WI38 (cell line): ENCODE measurements around the gene STIP1.

Experiments
- H3K4me3 ChIP-seq: 2 replicates; pipeline ENCODE4 v1.5.1; 2011; ENCODE audit warnings: low read depth, mild to moderate bottlenecking, control low read depth, low read length
- TF ChIP-seq, protein P1 (sequence below): IDR thresholded peaks from 2 replicates; pipeline ENCODE4 v1.5.1; 2012; ENCODE audit warnings: low read depth, mild to moderate bottlenecking, control low read depth, low read length

STIP1 gene

DNA sequence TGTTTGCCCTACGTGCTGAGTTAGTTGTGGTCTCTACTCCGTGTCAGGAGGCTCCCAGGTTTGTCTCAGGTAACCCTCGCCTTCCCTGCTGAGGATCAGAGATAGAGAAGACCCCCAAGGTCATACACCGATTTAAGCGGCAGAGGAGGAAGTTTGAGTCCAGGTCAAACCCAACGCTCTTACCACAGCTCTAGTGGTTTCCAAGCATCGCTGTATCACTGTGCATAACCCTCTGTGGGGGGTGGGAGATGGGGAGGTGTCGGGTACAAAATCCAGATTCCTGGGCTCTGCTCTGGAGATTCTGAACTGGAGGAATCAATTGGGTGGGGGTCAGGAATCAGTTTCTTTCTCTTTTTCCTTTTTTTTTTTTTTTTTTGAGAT is 45.0 kb downstream of the STIP1 start:
- peak overlapping the region; percentile 71 for H3K4me3 ChIP-seq
- TF ChIP-seq, protein P1, sequence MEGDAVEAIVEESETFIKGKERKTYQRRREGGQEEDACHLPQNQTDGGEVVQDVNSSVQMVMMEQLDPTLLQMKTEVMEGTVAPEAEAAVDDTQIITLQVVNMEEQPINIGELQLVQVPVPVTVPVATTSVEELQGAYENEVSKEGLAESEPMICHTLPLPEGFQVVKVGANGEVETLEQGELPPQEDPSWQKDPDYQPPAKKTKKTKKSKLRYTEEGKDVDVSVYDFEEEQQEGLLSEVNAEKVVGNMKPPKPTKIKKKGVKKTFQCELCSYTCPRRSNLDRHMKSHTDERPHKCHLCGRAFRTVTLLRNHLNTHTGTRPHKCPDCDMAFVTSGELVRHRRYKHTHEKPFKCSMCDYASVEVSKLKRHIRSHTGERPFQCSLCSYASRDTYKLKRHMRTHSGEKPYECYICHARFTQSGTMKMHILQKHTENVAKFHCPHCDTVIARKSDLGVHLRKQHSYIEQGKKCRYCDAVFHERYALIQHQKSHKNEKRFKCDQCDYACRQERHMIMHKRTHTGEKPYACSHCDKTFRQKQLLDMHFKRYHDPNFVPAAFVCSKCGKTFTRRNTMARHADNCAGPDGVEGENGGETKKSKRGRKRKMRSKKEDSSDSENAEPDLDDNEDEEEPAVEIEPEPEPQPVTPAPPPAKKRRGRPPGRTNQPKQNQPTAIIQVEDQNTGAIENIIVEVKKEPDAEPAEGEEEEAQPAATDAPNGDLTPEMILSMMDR: no peak

DNA sequence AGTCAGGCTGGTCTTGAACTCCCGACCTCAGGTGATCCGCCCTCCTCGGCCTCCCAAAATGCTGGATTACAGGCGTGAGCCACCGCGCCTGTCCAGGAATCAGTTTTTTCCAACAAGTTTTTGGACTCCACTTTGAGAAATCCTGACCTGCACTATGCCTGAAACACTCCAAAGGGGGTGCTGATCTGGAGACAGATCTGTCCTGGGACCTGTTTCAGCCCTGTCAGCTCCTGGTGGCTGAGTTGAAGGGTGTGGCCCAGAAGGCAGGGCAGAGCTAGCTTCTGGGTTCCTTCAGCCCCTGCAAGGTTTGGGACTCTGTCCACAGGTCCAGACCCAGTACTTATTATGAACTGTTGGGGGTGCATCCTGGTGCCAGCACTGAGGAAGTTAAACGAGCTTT is 45.6 kb downstream of the STIP1 start:
- no peak overlapping the region for H3K4me3 ChIP-seq
- TF ChIP-seq, protein P1: no peak

DNA sequence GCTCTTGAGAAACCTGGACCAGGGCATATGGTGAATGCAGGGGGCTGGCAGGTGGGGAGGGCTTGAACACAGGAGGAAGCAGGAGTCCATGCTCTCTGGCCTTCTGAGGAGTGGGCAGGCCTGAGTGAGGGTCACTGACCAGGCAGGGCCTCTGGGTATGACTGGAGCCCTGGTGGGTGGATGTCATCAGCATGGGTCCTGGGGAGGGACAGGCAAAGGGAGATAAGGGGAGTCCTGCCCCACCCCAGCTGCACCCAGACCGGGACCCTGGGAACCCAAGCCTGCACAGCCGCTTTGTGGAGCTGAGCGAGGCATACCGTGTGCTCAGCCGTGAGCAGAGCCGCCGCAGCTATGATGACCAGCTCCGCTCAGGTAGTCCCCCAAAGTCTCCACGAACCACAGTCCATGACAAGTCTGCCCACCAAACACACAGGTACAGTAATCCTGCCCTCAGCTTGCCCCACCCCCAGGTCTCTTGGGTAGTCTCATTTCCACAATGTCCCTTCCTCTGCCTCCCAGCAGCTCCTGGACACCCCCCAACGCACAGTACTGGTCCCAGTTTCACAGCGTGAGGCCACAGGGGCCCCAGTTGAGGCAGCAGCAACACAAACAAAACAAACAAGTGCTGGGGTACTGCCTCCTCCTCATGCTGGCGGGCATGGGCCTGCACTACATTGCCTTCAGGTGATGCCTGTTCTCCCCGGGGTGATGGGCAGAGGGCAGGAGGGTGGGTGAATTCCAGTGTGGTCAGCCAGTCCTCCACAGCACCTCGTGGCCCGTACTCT is 46.4 kb downstream of the STIP1 start:
- TF ChIP-seq, protein P1: no peak
- no peak overlapping the region for H3K4me3 ChIP-seq

DNA sequence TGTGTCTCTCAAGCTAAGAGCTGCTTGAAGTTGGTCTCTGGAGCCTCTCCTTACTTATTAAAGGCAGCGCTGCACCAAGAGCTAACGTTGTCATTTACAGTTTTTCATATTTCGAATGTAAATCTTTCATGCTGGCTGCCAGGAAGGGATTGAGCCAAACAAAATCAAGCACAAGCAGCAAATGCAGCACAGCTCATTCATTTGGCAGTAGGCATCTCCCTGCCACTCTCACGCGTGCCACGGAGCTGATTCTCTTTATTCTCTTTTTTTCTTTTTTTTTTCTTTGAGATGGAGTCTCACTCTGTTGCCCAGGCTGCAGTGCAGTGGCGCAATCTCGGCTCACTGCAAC is 47.0 kb downstream of the STIP1 start:
- H3K4me3 ChIP-seq: no peak overlapping the region
- TF ChIP-seq, protein P1: no peak

DNA sequence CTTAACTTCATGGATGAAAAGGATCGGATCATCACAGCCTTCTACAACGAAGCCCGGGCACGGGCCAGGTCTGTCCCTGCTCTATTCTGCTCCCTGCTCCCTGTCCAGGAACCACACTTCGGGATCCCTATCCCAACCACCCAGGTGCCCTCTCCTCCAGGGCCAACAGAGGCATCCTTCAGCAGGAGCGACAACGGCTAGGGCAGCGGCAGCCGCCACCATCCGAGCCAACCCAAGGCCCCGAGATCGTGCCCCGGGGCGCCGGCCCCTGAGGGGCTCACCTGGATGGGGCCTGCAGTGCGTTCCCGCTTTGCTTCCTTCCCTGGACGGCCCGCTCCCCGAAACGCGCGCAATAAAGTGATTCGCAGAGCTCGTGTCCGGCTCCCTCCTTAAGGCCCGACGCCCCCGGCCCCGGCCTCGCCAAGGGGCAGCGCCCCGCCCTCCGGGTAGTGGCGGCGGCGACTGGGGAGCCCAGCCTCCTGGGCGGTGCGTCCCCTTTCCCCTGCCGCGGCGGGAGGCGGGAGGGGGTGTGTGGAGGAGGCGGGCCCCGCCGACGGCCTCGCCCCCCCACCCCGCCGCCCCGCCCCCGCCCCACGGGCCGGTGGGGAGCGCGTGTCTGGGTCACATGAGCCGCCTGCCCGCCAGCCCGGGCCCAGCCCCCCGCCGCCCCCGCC is 48.1 kb downstream of the STIP1 start, which contains the start of gene VEGFB:
TSS of gene VEGFB (plus strand) at position 672 of the 674 bp plus-strand sequence. CDS start 250 bp downstream, outside the sequence.
- TF ChIP-seq, protein P1: no peak
- peak within 1 kb of the TSS; percentile 68 for H3K4me3 ChIP-seq

DNA sequence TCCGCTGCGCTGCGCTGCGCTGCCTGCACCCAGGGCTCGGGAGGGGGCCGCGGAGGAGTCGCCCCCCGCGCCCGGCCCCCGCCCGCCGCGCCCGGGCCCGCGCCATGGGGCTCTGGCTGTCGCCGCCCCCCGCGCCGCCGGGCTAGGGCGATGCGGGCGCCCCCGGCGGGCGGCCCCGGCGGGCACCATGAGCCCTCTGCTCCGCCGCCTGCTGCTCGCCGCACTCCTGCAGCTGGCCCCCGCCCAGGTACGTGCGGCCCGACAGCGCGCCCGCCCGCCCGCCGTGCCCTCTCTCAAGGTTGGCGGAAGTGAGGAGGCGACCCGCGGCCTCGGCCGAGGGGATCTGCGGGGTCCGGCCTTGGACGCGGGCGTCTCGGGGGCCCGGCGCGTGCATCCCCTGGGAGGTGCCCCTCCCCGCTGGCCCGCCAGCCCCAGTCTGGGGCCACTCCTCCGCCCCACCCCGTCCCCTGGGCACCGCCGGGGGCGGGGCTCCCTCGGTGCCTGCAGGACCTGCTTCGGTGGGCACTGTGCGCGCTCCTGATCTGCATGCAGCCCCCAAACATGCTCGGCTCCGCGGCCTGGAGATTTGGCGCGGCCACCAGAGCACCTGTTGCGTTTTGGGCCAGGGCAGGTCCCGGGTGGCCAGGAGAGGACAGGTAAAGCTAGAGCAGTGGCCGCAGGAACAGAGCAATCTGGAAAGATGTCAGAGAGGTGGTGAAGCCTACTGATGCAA is 48.8 kb downstream of the STIP1 start:
- peak overlapping the region; percentile 68 for H3K4me3 ChIP-seq
- TF ChIP-seq, protein P1: no peak
